Mesendoderm (in vitro differentiated cells): ENCODE measurements around the gene AGAP3.

Experiments used
- DNase-seq: peaks from one replicate; pipeline ENCODE4 v3.0.0; 2013
- H2AK5ac ChIP-seq: 2 replicates; pipeline ENCODE4 v1.6.1; 2013; ENCODE audit warnings: low read length, inconsistent platforms
- H2BK120ac ChIP-seq: 2 replicates; pipeline ENCODE4 v1.6.1; 2013; ENCODE audit warnings: low read depth, mild to moderate bottlenecking, low read length, moderate library complexity, mixed read lengths
- H2BK15ac ChIP-seq: replicated peaks from 2 replicates; pipeline ENCODE4 v1.6.1; 2013; ENCODE audit warnings: low read depth, mild to moderate bottlenecking, moderate library complexity
- H2BK5ac ChIP-seq: 2 replicates; pipeline ENCODE4 v1.6.1; 2013; ENCODE audit warnings: low read length, inconsistent platforms
- H3K18ac ChIP-seq: 2 replicates; pipeline ENCODE4 v1.6.1; 2013; ENCODE audit warnings: mild to moderate bottlenecking, low read length, mixed read lengths
- H3K23ac ChIP-seq: one replicate; pipeline ENCODE4 v1.6.1; 2013; ENCODE audit warnings: low read length
- H3K27ac ChIP-seq: 2 replicates; pipeline ENCODE4 v1.5.1; 2013; ENCODE audit warnings: low read depth, mild to moderate bottlenecking, inconsistent platforms, low read length, moderate library complexity
- H3K27me3 ChIP-seq: 2 replicates; pipeline ENCODE4 v1.6.1; 2013; ENCODE audit warnings: low read length, control low read depth, mild to moderate bottlenecking, inconsistent platforms; ENCODE audit not compliant: insufficient read depth, poor library complexity
- H3K36me3 ChIP-seq: 2 replicates; pipeline ENCODE4 v1.6.1; 2013; ENCODE audit warnings: low read length, inconsistent platforms; ENCODE audit not compliant: control insufficient read depth, insufficient read depth
- H3K4ac ChIP-seq: one replicate; pipeline ENCODE4 v1.6.1; 2013; ENCODE audit warnings: low read depth, mild to moderate bottlenecking, low read length, moderate library complexity
- H3K4me1 ChIP-seq: 2 replicates; pipeline ENCODE4 v1.6.1; 2013; ENCODE audit warnings: low read depth, low read length, inconsistent platforms; ENCODE audit not compliant: control insufficient read depth
- H3K4me2 ChIP-seq: 2 replicates; pipeline ENCODE4 v1.6.1; 2013; ENCODE audit warnings: low read length
- H3K4me3 ChIP-seq: 2 replicates; pipeline ENCODE4 v1.5.1; 2013; ENCODE audit warnings: mild to moderate bottlenecking, low read length
- H3K56ac ChIP-seq: one replicate; pipeline ENCODE4 v1.6.1; 2013; ENCODE audit warnings: low read length
- H3K79me1 ChIP-seq: 2 replicates; pipeline ENCODE4 v1.6.1; 2013; ENCODE audit warnings: low read length, inconsistent platforms
- H3K79me2 ChIP-seq: 2 replicates; pipeline ENCODE4 v1.6.1; 2013; ENCODE audit warnings: mild to moderate bottlenecking, low read length; ENCODE audit not compliant: control insufficient read depth, insufficient read depth
- H3K9ac ChIP-seq: 2 replicates; pipeline ENCODE4 v1.6.1; 2013; ENCODE audit warnings: low read length, inconsistent platforms
- H4K5ac ChIP-seq: one replicate; pipeline ENCODE4 v1.6.1; 2013; ENCODE audit warnings: low read length
- H4K8ac ChIP-seq: one replicate; pipeline ENCODE4 v1.6.1; 2013; ENCODE audit warnings: low read depth, mild to moderate bottlenecking, control low read depth, low read length, moderate library complexity
- WGBS: extraction: QIAGEN DNeasy Blood & Tissue Kit; methylation state at CpG from one replicate; pipeline ENCODE4 v1.1.7; 2013; ENCODE audit warnings: low lambda C conversion rate, missing lambda C conversion rate; ENCODE audit not compliant: insufficient coverage; ENCODE audit errors: extremely low coverage; 5-methylcytosine and 5-hydroxymethylcytosine counted together

The AGAP3 gene

GRCh38 chr7:151048911-151049463, 37.3 kb upstream of the AGAP3 start:
- Histone ChIP-seq H3K79me2 (no peaks in the 10 kb centered on the region), H2BK5ac (no peak overlapping the region), H3K23ac (no peak overlapping the region), H3K4me2 (no peak overlapping the region), H2AK5ac (no peak overlapping the region), H3K27ac (no peak overlapping the region), H3K79me1 (no peaks in the 10 kb centered on the region), H3K4me1 (no peaks in the 10 kb centered on the region), H4K8ac (no peak overlapping the region), H4K5ac (no peak overlapping the region), H3K4me3 (no peak overlapping the region), H3K36me3 (no peaks in the 10 kb centered on the region), H3K56ac (no peak overlapping the region), H3K9ac (no peak overlapping the region), H3K4ac (no peak overlapping the region), H2BK15ac (no peak overlapping the region), H2BK120ac (no peak overlapping the region), H3K27me3 (peaks cover 1% of the 10 kb centered on the region), H3K18ac (no peak overlapping the region)
- no peak for DNase-seq
- no CpG with 5 or more reads among the region's 38 CpGs for WGBS

- H3K4me3 ChIP-seq = no peak overlapping the region
- no CpG with 5 or more reads among the region's 50 CpGs for WGBS
These were observed 35.2 kb upstream of the AGAP3 start for GRCh38 chr7:151051108-151051507.

DNA sequence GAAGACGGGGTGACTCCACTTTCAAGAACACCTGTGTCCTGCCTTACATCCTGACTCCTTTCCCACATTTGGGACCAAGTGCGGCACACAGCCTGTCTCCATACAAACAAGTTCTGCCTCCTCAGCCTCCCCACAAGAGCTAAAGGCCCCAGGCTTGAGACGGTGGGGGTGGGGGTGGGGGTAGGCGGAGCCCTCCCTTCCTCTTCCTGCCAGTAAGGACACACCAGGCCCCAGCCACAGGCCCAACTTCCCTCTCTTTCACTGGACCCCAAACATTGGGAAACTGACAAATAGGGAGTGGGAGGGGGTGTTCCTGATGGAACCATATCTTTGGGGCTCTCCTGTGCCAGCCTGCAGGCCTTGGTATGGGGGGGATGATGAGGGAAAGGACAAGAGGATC, 33.2 kb upstream of the AGAP3 start:
- Histone ChIP-seq H3K4me1 (peaks cover 3% of the 10 kb centered on the region), H3K27ac (no peak overlapping the region), H3K4me2 (no peak overlapping the region), H3K23ac (no peak overlapping the region), H3K9ac (no peak overlapping the region), H2BK5ac (no peak overlapping the region), H3K56ac (no peak overlapping the region), H3K36me3 (no peaks in the 10 kb centered on the region), H3K79me2 (no peaks in the 10 kb centered on the region), H4K8ac (no peak overlapping the region), H3K79me1 (no peaks in the 10 kb centered on the region), H3K27me3 (peaks cover 1% of the 10 kb centered on the region), H2BK15ac (no peak overlapping the region), H4K5ac (no peak overlapping the region), H3K4me3 (no peak overlapping the region), H3K18ac (no peak overlapping the region), H3K4ac (no peak overlapping the region), H2AK5ac (no peak overlapping the region), H2BK120ac (no peak overlapping the region)
- no peak for DNase-seq
- WGBS = no CpG with 5 or more reads among the region's 4 CpGs

More at GRCh38 chr7:151051108-151051507, 35.2 kb upstream of the AGAP3 start:
- H3K27ac ChIP-seq = no peak overlapping the region
- no peak overlapping the region for H2AK5ac ChIP-seq
- no peaks in the 10 kb centered on the region for H3K36me3 ChIP-seq
- no peak overlapping the region for H2BK15ac ChIP-seq
- no peak overlapping the region for H2BK5ac ChIP-seq
- DNase-seq = peak; percentile 89
- no peak overlapping the region for H2BK120ac ChIP-seq
- no peak overlapping the region for H3K9ac ChIP-seq
- no peak overlapping the region for H3K23ac ChIP-seq
- H3K4me2 ChIP-seq = no peak overlapping the region
- H3K79me2 ChIP-seq = no peaks in the 10 kb centered on the region
- H3K18ac ChIP-seq = no peak overlapping the region
- H3K79me1 ChIP-seq = no peaks in the 10 kb centered on the region
- no peaks in the 10 kb centered on the region for H3K4me1 ChIP-seq
- no peak overlapping the region for H3K4ac ChIP-seq
- no peak overlapping the region for H3K56ac ChIP-seq
- H3K27me3 ChIP-seq = peaks cover 1% of the 10 kb centered on the region
- H4K5ac ChIP-seq = no peak overlapping the region
- H4K8ac ChIP-seq = no peak overlapping the region

DNA sequence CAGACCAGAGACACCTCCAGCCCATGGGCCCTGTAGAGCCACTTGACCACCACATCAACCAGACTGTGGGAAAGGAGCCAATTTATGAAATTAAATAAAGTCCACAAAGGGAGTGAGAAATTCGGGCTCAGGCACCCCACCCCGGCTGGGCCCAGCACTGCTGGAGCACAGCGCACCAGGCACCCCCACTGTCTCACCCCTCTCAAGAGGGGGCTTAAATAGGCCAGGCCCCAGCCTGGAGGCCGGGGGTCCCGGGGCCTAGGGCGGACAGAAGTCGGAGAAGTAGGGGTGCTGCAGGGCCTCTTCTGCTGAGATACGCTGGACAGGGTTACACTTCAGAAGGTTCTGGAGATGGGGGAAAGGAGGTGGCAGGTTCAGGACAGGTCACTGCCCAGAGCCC, 32.5 kb upstream of the AGAP3 start:
- no peak for DNase-seq
- no peak overlapping the region for H2BK5ac ChIP-seq
- H3K4me1 ChIP-seq = peaks cover 7% of the 10 kb centered on the region
- peaks cover 1% of the 10 kb centered on the region for H3K27me3 ChIP-seq
- H3K9ac ChIP-seq = no peak overlapping the region
- H3K27ac ChIP-seq = no peak overlapping the region
- H3K4me2 ChIP-seq = no peak overlapping the region
- no peak overlapping the region for H4K5ac ChIP-seq
- no peak overlapping the region for H4K8ac ChIP-seq
- H2BK15ac ChIP-seq = no peak overlapping the region
- no peaks in the 10 kb centered on the region for H3K79me2 ChIP-seq
- no peak overlapping the region for H3K4me3 ChIP-seq
- H3K56ac ChIP-seq = no peak overlapping the region
- no peak overlapping the region for H3K23ac ChIP-seq
- H3K4ac ChIP-seq = no peak overlapping the region
- H3K36me3 ChIP-seq = no peaks in the 10 kb centered on the region
- H3K79me1 ChIP-seq = no peaks in the 10 kb centered on the region
- H2AK5ac ChIP-seq = no peak overlapping the region
- H3K18ac ChIP-seq = no peak overlapping the region
- H2BK120ac ChIP-seq = no peak overlapping the region
- no CpG with 5 or more reads among the region's 8 CpGs for WGBS

GRCh38 chr7:151056283-151056665, 30.0 kb upstream of the AGAP3 start:
- no peak overlapping the region for H3K4me2 ChIP-seq
- no peaks in the 10 kb centered on the region for H3K27me3 ChIP-seq
- WGBS = no CpG with 5 or more reads among the region's 6 CpGs
- H3K23ac ChIP-seq = no peak overlapping the region
- no peaks in the 10 kb centered on the region for H3K36me3 ChIP-seq
- H3K4me1 ChIP-seq = peaks cover 15% of the 10 kb centered on the region
- H2BK5ac ChIP-seq = no peak overlapping the region
- no peak overlapping the region for H3K56ac ChIP-seq
- H3K4me3 ChIP-seq = no peak overlapping the region
- no peak overlapping the region for H2BK15ac ChIP-seq
- H3K27ac ChIP-seq = no peak overlapping the region
- no peak for DNase-seq
- H2BK120ac ChIP-seq = no peak overlapping the region
- H3K4ac ChIP-seq = no peak overlapping the region
- H4K8ac ChIP-seq = no peak overlapping the region
- peaks cover 6% of the 10 kb centered on the region for H3K79me1 ChIP-seq
- no peak overlapping the region for H3K18ac ChIP-seq
- H3K79me2 ChIP-seq = no peaks in the 10 kb centered on the region
- H2AK5ac ChIP-seq = no peak overlapping the region
- no peak overlapping the region for H3K9ac ChIP-seq
- H4K5ac ChIP-seq = no peak overlapping the region
